Bone marrow (tissue), 2 donors: Measurements from ENCODE around the gene MTURN.
"Not testable (repeated sequence)": the region's sequence is repeated elsewhere in the genome, so short reads cannot be mapped to it uniquely, and the experiment has no call there.

Experiments used
- DNase-seq, 2 donors: peaks; one replicate each; lab custom pipeline; 2025; lab: John Stamatoyannopoulos, UW

The MTURN gene

DNA sequence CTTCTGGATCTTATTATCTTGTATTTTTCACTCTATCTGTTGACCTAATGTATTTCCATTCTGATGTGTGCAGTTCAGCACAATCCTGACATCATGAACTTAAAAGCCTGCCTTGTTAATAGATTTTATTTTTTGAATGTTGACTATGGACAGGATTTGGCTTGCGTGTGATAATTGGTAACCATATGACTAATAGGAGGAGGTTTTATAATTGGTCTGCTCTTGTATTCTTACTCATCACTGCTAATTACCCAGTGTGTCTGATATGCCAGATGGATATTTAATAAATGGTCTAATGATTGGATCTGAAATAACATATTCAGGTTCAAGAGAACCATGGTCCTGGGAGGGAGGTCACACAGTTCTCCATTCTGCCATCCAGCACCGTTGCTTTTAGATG, 45.9 kb downstream of the MTURN start:
- DNase-seq = no peak

DNA sequence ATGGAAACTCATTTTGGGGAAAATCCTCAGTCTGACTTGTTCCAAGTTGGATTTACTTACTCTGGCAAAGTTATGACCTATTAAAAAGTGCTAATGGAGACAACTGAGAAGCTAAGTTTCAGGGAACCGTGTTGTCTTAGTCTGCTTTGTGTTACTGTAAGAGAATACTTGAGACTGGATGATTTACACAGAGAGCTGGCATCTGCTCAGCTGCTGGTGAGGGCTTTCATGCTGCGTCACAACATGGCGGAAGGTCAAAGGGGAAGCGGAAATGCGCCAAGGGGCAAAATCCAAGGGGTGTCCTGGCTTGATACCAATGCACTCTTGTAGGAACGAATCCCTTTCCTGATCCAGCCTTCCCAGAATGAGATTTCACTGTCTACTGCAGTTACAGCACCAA, 46.4 kb downstream of the MTURN start:
- DNase-seq = no peak

DNA sequence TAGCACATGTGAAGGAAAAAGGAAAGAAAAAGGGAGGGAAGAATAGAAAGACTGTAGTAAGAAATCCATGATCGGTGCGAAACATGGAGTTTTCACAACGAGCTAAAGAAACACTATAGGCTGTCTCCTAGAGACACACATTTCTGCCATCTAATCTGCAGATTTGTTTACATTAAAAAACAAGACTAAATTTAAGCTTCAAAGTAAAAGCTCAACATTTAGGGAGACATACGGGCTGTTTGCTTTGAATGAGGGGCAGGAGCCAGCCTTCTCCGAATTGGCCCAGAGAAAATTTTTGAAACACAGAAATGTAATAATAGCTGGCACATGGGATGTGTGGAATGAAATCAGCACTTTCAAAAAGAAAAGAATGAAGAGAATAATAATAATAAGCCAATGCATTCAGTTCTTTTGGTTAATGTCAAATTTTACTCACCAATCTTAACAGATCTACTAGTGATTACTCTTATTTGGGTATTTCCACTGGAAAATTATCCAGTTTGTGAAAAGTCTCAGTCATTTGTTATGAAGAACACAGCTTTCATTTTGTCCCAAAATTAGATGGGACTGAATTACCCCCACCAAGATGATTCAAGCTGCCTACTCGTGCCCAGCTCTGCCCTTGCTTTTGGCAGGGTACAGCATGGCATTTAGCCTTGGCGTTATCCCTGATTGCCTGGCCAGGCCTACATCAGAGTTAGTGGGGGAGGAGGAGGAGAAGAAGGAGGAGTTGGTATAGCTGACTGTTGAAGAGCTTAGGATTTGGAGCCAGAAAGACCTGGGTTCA, 47.1 kb downstream of the MTURN start:
- DNase-seq = no peak

DNA sequence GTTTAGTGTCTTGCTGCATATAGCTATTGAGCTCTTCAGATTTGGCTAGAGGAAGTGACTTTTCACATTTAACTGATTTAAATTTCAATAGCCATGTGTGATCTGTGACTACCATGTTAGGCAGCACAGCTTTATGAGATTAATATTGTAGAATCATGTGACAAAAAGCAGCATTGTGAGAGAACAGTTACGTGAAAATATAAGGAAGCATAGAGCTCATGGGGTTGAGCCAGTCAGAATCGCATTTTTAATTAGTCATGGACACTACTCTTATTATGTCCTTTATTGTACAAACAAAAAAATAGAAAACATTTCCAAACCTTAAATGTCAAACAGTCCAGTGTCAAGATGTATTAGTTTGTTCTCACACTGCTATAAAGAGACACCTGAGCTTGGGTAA, 48.0 kb downstream of the MTURN start:
- DNase-seq = no peak

GRCh38 chr7:30183749-30184369, 49.1 kb downstream of the MTURN start:
- no peak for DNase-seq

DNA sequence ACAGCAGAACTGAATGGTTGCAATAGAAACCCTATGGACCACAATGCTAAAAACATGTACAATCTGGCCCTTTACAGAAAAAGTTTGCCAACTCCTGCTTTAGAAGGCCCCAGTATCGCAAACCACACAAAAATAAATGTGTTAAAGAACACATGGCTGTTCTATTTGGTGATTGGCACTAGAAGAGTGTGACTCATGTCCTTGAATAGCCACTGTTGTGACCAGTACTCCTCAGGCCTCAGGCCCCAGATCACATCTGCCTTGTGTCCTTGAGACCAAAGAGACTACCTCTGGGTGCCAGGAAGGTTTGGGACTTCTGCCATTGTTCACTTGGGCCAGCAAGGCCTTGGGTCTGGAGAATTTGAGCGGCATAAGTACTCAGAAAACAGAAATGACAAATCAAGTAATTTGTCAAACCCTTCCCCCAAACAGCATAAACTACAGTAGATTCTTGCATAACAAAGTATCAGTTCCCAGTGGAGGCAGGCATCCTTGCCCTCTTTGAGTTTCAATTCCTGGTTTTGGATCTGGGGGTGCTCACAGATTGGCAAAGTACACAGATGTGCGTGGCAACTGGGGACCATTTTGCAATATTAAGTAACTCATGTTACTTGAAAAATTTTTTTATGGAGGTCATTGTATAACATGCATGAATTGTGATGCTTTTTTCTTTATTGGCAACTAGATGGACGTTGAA, 50.2 kb downstream of the MTURN start:
- DNase-seq = peak in 1 of 2 donors; percentile 24

DNA sequence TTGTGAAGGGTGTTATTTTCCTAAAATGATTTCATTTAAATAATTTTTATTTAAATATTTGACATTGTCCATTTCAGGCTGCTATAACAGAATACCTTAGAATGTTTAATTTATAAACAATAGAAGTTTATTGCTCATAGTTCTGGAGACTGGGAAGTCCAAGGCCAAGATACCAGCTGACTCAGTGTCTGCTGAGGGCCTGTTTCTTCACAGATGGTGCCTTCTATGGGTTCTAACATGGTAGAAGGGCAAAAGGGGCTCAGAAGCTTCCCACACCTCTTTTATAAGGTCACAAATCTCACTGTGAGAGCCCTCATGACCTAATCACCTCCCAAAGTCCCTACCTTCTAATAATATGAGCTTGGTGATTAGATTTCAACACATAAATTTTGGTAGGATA, 50.7 kb downstream of the MTURN start:
- no peak for DNase-seq

DNA sequence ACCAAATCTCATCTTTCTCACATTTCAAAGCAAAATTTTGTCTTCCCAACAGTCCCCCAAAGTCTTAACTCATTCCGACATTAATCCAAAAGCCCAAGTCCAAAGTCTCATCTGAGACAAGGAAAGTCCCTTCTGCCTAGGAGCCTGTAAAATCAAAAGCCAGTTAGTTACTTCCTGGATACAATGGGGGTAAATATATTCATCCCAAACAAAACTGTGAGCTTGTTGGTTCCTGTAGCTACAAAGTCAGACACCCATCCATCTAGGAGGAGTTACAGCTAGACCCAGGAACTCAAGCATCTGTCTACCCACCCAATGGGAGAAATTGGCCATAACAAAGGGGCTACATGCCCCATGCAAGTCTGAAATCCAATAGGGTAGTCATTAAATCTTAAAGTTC, 51.9 kb downstream of the MTURN start:
- no peak for DNase-seq

DNA sequence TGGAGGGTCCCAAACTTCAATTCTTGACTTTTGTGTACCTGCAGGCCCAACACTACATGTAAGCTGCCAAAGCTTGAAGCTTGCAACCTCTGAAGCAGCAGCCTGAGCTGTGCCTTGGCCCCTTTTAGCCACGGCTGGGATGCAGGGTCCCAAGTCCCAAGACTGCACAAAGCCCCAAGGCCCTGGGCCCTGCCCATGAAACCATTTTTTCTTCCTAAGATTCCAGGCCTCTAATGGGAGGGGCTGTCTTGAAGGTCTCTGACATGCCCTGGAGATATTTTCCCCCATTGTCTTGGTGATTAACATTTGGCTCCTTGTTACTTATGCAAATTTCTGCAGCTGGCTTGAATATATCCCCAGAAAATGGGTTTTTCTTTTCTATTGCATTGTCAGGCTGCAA, 52.7 kb downstream of the MTURN start:
- no peak for DNase-seq

DNA sequence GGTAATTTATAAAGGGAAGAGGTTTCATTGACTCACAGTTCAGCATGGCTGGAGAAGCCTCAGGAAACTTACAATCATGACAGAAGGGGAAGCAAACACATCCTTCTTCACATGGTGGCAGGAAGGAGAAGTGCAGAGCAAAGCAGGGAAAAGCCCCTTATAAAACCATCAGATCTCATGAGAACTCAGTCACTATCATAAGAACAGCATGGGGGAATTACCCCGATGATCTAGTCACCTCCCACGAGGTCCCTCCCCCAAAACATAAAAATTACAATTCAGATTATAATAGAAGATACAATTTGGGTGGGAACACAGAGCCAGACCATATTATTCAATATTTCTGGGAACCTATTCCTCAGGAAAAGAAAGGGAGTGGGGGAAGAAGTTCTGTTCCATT, 53.6 kb downstream of the MTURN start:
- DNase-seq = not testable (repeated sequence)

GRCh38 chr7:30188811-30189210, 54.0 kb downstream of the MTURN start:
- DNase-seq = no peak

GRCh38 chr7:30191809-30192208, 57.0 kb downstream of the MTURN start:
- no peak for DNase-seq

GRCh38 chr7:30193336-30193943, 58.7 kb downstream of the MTURN start:
- no peak for DNase-seq

GRCh38 chr7:30196408-30196807, 61.6 kb downstream of the MTURN start:
- no peak for DNase-seq

DNA sequence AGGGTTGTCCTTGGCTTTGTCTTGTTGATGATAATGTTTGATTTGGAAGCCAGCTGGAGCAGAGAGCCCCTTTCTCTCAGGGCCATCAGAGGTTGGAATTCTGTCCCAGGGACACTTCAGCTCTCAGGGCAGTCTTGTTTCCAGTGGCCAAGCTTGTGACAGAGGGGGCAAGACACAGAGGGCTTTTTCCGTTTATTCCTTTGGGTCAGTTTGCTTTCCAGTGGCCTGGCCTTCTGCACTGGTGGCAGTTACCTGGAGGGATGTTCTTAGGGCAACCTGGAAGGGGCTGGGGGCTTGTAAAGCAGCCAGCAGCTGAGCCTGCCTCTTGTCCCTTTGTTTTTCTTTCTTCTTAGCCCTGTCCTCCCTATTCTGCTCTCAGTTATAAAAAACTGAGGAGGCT, 62.7 kb downstream of the MTURN start:
- no peak for DNase-seq

- no peak for DNase-seq
These were observed 64.5 kb downstream of the MTURN start for GRCh38 chr7:30199271-30199670.

- no peak for DNase-seq
These were observed 65.8 kb downstream of the MTURN start for GRCh38 chr7:30200591-30200990.

- DNase-seq = no peak
These were observed 66.4 kb downstream of the MTURN start for GRCh38 chr7:30201161-30201666.

DNA sequence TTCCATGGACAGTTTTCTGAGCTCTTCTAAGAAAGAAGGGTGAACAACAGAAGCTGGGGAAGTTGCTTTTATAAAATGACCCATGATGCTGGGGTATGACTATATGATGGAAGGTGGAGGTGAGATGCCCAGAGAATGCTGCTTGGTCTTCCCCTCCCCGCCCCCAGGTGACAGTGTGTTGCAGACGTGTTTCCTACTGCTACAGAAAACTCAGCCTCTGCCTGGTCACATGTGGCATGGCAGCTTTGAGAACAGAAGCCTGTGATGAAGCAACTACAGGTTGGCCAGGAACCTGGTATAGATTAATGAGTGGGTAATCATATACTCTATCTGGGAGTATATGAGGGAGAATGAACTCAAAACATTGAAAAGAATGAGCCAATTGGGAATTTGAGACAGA, 67.1 kb downstream of the MTURN start:
- DNase-seq = no peak

GRCh38 chr7:30202671-30203070, 67.9 kb downstream of the MTURN start:
- DNase-seq = no peak

- no peak for DNase-seq
These were observed 71.7 kb downstream of the MTURN start for GRCh38 chr7:30206491-30206890.

- DNase-seq = no peak
These were observed 72.2 kb downstream of the MTURN start for GRCh38 chr7:30206942-30207341.

DNA sequence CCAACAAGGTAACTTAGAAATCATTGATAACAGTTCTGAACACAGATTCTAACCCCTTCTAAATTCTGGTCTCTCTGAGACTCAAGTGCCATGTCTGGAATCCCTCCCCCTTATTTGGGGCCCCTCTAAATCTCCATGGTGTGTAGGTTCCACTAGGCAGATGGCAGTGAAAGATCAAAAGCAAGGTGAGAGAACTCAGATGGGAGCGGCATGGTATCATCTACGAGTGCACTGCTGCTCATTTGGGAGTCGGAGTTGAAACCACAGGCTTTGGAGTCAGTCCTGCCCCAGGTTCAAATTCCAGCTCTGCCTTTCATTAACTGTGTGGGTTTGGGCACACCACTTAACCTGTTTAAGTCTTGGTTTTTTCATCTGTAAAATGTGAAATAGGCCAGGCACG, 72.6 kb downstream of the MTURN start:
- DNase-seq = no peak
